Brain microvascular endothelial cell (primary cell): ENCODE data around the gene HMCN2.

ENCODE experiments used
- DNase-seq: peaks from one replicate; pipeline ENCODE4 v3.0.0-alpha.2; 2020
- H3K27ac ChIP-seq: fragments of 250-450 bp; sonication (Bioruptor Pico); 2 replicates; pipeline ENCODE4 v1.5.1; 2020; ENCODE audit warnings: mild to moderate bottlenecking, moderate library complexity
- H3K27me3 ChIP-seq: fragments of 250-450 bp; sonication (Bioruptor Pico); replicated peaks from 2 replicates; pipeline ENCODE4 v1.5.1; 2020; ENCODE audit warnings: mild to moderate bottlenecking
- H3K36me3 ChIP-seq: fragments of 250-450 bp; sonication (Bioruptor Pico); replicated peaks from 2 replicates; pipeline ENCODE4 v1.5.1; 2020; ENCODE audit warnings: mild to moderate bottlenecking
- H3K4me3 ChIP-seq: 2 replicates; pipeline ENCODE4 v1.5.1; 2011; ENCODE audit warnings: low read depth, mild to moderate bottlenecking, control low read depth, low read length, moderate library complexity
- CTCF ChIP-seq: IDR thresholded peaks from 2 replicates; pipeline ENCODE4 v1.5.1; 2011; ENCODE audit warnings: low read depth, mild to moderate bottlenecking, moderate library complexity, low read length, control low read depth, inconsistent platforms; ENCODE audit errors: missing control alignments
- in situ Hi-C: cut with HindIII; loops from 2 replicates; pipeline ENCODE4 v1.10.0; 2017; ENCODE audit warnings: low sequenced_read_pairs, low pct_ligation_motif_present

HMCN2 gene

GRCh38 chr9:130470269-130470668 lies 204.7 kb downstream of the HMCN2 start:
- DNase-seq, result no peak
- Histone ChIP-seq H3K4me3 (no peak overlapping the region), H3K27me3 (peaks cover 42% of the 10 kb centered on the region), H3K36me3 (no peaks in the 10 kb centered on the region), H3K27ac (no peak overlapping the region)
- TF ChIP-seq CTCF, result no peak
- in situ Hi-C loops, result no loop called here

- Histone ChIP-seq H3K4me3 (no peak overlapping the region), H3K27ac (no peak overlapping the region)
Observed at GRCh38 chr9:130470950-130471349, 205.4 kb downstream of the HMCN2 start.

DNA sequence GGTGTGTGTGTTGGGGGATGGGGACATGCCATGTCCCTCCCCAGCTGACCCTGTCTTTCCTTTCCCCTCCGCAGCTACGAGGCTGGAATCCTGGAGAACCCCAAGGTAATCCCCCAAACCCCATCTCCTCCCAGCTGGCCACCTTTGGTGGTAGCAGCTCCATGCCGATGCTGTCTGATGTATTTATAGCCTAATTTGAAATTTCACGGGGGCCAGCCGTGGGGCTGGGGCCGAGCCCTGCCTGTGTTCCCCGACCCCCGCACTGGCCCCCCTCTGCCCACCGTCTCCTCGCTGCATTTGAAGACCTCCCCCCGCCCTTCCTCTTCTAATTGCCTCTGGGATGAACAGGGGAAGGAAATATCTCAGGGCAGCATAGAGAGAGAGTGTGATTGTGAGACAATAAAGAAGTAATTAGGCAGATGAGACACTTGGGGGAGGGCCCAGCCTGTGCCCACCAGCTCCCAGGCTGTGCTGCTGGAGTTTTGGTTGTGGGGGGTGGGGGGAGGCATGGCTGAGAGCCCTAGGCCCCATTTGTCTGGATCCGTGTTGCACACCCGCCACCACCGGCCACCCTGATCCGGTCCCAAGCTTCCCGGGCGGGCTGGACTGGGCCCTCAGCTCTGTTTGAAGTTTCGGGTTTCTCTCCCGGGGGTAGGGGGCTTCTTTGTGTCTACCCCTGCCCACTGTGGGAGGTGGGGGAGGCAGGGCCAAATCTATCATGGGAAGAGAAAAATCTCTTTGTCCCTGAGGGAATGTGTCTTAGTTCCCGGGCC lies 206.0 kb downstream of the HMCN2 start:
- no peak overlapping the region for H3K27ac ChIP-seq
- peaks cover 42% of the 10 kb centered on the region for H3K27me3 ChIP-seq
- TF ChIP-seq CTCF, result no peak
- no peak for DNase-seq
- no peak overlapping the region for H3K4me3 ChIP-seq
- in situ Hi-C loops, result no loop called here
- H3K36me3 ChIP-seq, result no peaks in the 10 kb centered on the region

More at GRCh38 chr9:130470950-130471349, 205.4 kb downstream of the HMCN2 start:
- in situ Hi-C loops, result no loop called here
- no peak for DNase-seq
- TF ChIP-seq CTCF, result no peak
- peaks cover 42% of the 10 kb centered on the region for H3K27me3 ChIP-seq
- H3K36me3 ChIP-seq, result no peaks in the 10 kb centered on the region

DNA sequence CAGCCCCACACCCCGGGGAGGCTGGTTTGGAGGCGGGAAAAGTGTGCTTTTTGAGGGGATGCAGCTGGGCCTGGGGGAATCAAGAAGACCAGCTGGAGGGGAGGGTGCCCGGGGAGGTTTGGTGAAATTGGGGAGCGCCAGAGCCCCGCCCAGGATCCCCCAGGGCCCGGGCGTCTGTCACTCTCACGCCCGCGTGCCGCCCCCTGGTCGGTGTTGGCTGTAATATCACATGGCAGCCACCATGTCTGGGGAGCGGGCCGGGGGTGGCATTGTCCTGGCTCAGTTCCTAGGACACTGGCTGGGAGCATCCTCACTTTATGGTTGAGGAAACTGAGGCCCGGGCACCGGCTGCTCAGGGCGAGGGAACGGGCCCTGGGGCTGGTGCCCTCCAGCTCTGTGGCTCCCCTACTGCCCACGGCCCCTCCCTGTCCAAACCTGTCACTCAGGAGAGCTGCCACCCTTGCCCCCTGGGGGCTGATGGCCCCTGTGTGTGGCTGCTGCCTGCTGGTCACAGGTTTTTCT lies 206.7 kb downstream of the HMCN2 start:
- Histone ChIP-seq H3K27ac (no peak overlapping the region), H3K4me3 (no peak overlapping the region), H3K27me3 (peaks cover 36% of the 10 kb centered on the region), H3K36me3 (no peaks in the 10 kb centered on the region)
- TF ChIP-seq CTCF, result no peak
- no peak for DNase-seq
- in situ Hi-C loops, result no loop called here

DNA sequence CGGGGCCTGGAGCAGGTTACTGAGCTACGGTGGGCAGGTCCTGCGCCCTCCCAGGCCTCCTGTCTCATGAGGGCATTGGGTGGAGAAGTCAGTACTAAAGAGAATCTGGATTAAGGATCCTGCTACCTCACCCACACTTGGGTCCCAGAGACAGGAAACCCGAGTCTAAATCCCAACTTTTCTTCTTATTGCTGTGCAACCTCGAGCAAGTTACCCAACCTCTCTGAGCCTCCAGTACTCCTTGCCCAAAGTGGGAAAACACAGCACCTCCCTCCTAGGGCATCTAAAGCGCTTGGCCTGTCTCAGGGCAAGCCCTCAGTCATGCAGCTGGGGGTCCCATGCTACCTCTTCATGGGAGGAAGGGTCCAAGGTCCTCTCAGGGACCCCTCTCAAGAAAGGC lies 207.4 kb downstream of the HMCN2 start:
- peaks cover 30% of the 10 kb centered on the region for H3K27me3 ChIP-seq

More for the DNA sequence above, 207.4 kb downstream of the HMCN2 start:
- in situ Hi-C loops, result no loop called here
- H3K27ac ChIP-seq, result no peak overlapping the region
- no peak for TF ChIP-seq CTCF
- no peak overlapping the region for H3K4me3 ChIP-seq
- DNase-seq, result no peak
- H3K36me3 ChIP-seq, result no peaks in the 10 kb centered on the region
